ENCODE results near the gene CDKAL1. TPM values are rescaled to one million over a fixed set of nuclear protein-coding genes. Genes with fewer than 3 reads are reported as not detected.

CDKAL1 gene
- total and polyA plus RNA-seq, 10 of the 15 experiments (the other 5 are each of a cell fraction or from before 2014, with no cell fraction given) = 10.7 to 26.9 (median 17.3) TPM

- WGBS (ENCODE audit: insufficient coverage, insufficient replicate concordance, low lambda C conversion rate, missing lambda C conversion rate) = 92% methylated on average over 6 of the region's 6 CpGs
- intact Hi-C loops (cut with micrococcal nuclease; ENCODE audit: unreplicated experiment) = no loop called here
- Histone ChIP-seq H3K9me3 (replicated peaks; ENCODE audit: control insufficient read depth, insufficient read depth, low read length) (no peaks in the 10 kb centered on the region), H2AFZ (ENCODE audit: control insufficient read depth, low read depth, low read length) (no peak overlapping the region), H3K79me2 (ENCODE audit: control insufficient read depth, insufficient read depth, low read length) (no peaks in the 10 kb centered on the region), H3K36me3 (ENCODE audit: control insufficient read depth in 2 of 2, insufficient read depth in 2 of 2, low read length in 1 of 2) (no peaks in the 10 kb centered on the region; a peak in 2 of 4 replicates), H3K4me2 (ENCODE audit: control insufficient read depth, insufficient read depth) (no peak overlapping the region), H3K4me3 (no peak overlapping the region), H3K9ac (ENCODE audit: control insufficient read depth, insufficient read depth, low read length) (no peak overlapping the region), H4K20me1 (ENCODE audit: control insufficient read depth, insufficient read depth) (no peaks in the 10 kb centered on the region), H3K4me1 (ENCODE audit: control insufficient read depth, insufficient read depth, low read length) (no peaks in the 10 kb centered on the region), H3K27ac (ENCODE audit: control insufficient read depth, insufficient read depth) (no peak overlapping the region), H3K27me3 (replicated peaks in 1 of 2; ENCODE audit: control insufficient read depth in 2 of 2, insufficient read depth in 2 of 2, low read length in 1 of 2) (no peaks in the 10 kb centered on the region)
- ChIA-PET SMC1A (ENCODE audit: uncharacterized antibody, unreplicated experiment) (interaction anchor here (0.6 to 1.3 kb wide), 3 partner anchors 11 to 170 kb away, joined by 3 read pairs; no protein-coding TSS in a partner anchor), POLR2A (no interaction called here), RAD21 (ENCODE audit: unreplicated experiment) (no interaction called here), CTCF (no interaction called here)
- no TSS peak for BruUV-seq (replicated peaks)
- DNase-seq (ENCODE audit: low read depth, low spot score) = no peak
- no peak for FAIRE-seq
- TF ChIP-seq ATF7 (IDR thresholded peaks at IDR 0.05; ENCODE audit: low read depth) = no peak
- no peak for TF ChIP-seq ZNF687 (IDR thresholded peaks at IDR 0.05)
- TF ChIP-seq CREB1 (IDR thresholded peaks at IDR 0.05; ENCODE audit: low read depth) = no peak
- TF ChIP-seq EP300 (IDR thresholded peaks at IDR 0.05; ENCODE audit: borderline replicate concordance in 1 of 2, control insufficient read depth in 1 of 2, low read depth in 2 of 2, low read length in 2 of 2) = no peak
- no peak for TF ChIP-seq RELA (IDR thresholded peaks at IDR 0.05; ENCODE audit: borderline replicate concordance, partially characterized antibody)
- TF ChIP-seq, protein P1, sequence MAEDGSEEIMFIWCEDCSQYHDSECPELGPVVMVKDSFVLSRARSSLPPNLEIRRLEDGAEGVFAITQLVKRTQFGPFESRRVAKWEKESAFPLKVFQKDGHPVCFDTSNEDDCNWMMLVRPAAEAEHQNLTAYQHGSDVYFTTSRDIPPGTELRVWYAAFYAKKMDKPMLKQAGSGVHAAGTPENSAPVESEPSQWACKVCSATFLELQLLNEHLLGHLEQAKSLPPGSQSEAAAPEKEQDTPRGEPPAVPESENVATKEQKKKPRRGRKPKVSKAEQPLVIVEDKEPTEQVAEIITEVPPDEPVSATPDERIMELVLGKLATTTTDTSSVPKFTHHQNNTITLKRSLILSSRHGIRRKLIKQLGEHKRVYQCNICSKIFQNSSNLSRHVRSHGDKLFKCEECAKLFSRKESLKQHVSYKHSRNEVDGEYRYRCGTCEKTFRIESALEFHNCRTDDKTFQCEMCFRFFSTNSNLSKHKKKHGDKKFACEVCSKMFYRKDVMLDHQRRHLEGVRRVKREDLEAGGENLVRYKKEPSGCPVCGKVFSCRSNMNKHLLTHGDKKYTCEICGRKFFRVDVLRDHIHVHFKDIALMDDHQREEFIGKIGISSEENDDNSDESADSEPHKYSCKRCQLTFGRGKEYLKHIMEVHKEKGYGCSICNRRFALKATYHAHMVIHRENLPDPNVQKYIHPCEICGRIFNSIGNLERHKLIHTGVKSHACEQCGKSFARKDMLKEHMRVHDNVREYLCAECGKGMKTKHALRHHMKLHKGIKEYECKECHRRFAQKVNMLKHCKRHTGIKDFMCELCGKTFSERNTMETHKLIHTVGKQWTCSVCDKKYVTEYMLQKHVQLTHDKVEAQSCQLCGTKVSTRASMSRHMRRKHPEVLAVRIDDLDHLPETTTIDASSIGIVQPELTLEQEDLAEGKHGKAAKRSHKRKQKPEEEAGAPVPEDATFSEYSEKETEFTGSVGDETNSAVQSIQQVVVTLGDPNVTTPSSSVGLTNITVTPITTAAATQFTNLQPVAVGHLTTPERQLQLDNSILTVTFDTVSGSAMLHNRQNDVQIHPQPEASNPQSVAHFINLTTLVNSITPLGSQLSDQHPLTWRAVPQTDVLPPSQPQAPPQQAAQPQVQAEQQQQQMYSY (CRISPR knock-in tag; IDR thresholded peaks at IDR 0.05) = no peak
- TF ChIP-seq, protein P2, sequence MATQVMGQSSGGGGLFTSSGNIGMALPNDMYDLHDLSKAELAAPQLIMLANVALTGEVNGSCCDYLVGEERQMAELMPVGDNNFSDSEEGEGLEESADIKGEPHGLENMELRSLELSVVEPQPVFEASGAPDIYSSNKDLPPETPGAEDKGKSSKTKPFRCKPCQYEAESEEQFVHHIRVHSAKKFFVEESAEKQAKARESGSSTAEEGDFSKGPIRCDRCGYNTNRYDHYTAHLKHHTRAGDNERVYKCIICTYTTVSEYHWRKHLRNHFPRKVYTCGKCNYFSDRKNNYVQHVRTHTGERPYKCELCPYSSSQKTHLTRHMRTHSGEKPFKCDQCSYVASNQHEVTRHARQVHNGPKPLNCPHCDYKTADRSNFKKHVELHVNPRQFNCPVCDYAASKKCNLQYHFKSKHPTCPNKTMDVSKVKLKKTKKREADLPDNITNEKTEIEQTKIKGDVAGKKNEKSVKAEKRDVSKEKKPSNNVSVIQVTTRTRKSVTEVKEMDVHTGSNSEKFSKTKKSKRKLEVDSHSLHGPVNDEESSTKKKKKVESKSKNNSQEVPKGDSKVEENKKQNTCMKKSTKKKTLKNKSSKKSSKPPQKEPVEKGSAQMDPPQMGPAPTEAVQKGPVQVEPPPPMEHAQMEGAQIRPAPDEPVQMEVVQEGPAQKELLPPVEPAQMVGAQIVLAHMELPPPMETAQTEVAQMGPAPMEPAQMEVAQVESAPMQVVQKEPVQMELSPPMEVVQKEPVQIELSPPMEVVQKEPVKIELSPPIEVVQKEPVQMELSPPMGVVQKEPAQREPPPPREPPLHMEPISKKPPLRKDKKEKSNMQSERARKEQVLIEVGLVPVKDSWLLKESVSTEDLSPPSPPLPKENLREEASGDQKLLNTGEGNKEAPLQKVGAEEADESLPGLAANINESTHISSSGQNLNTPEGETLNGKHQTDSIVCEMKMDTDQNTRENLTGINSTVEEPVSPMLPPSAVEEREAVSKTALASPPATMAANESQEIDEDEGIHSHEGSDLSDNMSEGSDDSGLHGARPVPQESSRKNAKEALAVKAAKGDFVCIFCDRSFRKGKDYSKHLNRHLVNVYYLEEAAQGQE (IDR thresholded peaks at IDR 0.05; ENCODE audit: low read depth, low read length) = no peak
- no peak for TF ChIP-seq JUND (IDR thresholded peaks at IDR 0.05; ENCODE audit: low read depth, low read length)
- no peak for TF ChIP-seq CBX5 (IDR thresholded peaks at IDR 0.05; ENCODE audit: low read depth)
- no peak for ATAC-seq
- in situ Hi-C loops (cut with MboI) = no loop called here
These were observed 244.7 kb downstream of the CDKAL1 start for GRCh38 chr6:20778912-20779311.
